Measurements from ENCODE around the gene SLC22A16. TPM values are rescaled to one million over a fixed set of nuclear protein-coding genes. Genes with fewer than 3 reads are reported as not detected.
A peak's percentile ranks its signal among the peaks of the same experiment; 100 is the strongest.

SLC22A16 gene
- total and polyA plus RNA-seq, 2 of the 8 experiments (the other 6 are each of a cell fraction or from before 2014, with no cell fraction given) = not detected

DNA sequence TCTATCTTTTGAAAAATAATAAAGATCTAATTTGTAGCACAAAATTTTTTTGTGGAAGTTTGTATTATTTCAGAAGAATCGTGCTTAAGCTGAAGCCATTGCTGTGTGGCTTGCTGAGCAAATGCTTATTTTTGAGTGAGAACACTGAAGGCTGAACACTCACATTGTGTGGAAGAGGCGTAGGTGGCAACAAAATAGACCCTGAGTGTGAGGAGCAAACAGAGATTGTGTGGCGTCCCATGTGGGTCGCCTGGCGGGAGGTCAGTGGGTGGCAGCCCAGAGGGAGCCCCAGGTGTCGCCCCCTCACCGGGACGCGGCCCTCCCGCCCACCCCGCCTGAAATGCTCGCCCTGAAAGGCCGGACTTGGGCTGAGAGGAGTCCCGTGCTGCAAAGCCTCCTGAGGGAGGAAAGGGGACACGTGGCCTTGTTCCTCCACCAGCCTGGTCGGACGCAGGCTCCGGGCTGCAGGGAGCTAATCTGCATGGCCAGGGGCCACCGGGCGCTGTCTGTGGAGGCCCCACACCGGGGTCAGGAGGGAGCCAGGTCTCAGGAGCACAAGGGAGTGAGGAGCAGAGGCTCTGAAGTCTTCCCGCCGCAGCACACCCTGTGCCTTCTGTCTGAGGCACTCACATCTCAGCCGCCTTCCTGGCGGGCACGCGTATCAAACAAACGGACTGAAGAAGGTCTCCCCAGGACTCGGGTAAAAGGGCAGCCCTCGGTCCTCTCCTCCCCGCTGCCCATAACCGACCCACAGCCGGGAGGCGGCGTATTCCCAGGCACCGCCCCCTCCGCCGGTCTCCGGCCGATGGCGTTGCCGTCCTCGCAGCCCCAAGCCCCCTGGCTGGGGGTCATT is 77.0 kb downstream of the SLC22A16 start:
- Histone ChIP-seq H3K18ac (ENCODE audit: extremely low read depth, low read length) (no peak overlapping the region; the same call in 1 of the 2 replicates), H2BK5ac (ENCODE audit: low read depth, low read length) (no peak overlapping the region), H3K23me2 (ENCODE audit: low read depth, low read length) (no peaks in the 10 kb centered on the region), H3K4me1 (replicated peaks in 1 of 4; ENCODE audit: control insufficient read depth in 3 of 4, insufficient read depth in 4 of 4, low read length in 3 of 4) (no peaks in the 10 kb centered on the region), H3K27me3 (replicated peaks in 1 of 4; ENCODE audit: control insufficient read depth in 3 of 4, extremely low read depth in 1 of 4, insufficient read depth in 3 of 4, low read length in 3 of 4) (no peaks in the 10 kb centered on the region), H3K9me3 (ENCODE audit: insufficient read depth in 2 of 2, low read depth in 1 of 2, low read length in 1 of 2) (no peaks in the 10 kb centered on the region), H3K79me1 (ENCODE audit: low read depth, low read length) (no peaks in the 10 kb centered on the region; the same call in 1 of the 2 replicates), H4K91ac (replicated peaks; ENCODE audit: insufficient read length, low read length) (no peak overlapping the region), H2BK15ac (ENCODE audit: low read length) (no peak overlapping the region), H3K9ac (replicated peaks in 1 of 4; ENCODE audit: extremely low read depth in 1 of 4, low read depth in 3 of 4, low read length in 3 of 4) (no peak overlapping the region), H4K20me1 (replicated peaks in 1 of 2; ENCODE audit: control insufficient read depth in 1 of 2, insufficient read depth in 2 of 2, low read length in 2 of 2) (no peaks in the 10 kb centered on the region), H4K8ac (ENCODE audit: extremely low read depth, insufficient read depth, low read length) (0 out of 2 replicates have a peak overlapping the region, but pooled peaks have one; percentile 29), H3K4me2 (ENCODE audit: insufficient read depth in 1 of 2, low read depth in 2 of 2, low read length in 2 of 2) (no peak overlapping the region), H3K4me3 (ENCODE audit: extremely low read depth in 1 of 4, insufficient read depth in 2 of 4, low read depth in 3 of 4, low read length in 4 of 4) (no peak overlapping the region), H2AK5ac (ENCODE audit: low read depth, low read length) (no peak overlapping the region), H3K79me2 (ENCODE audit: control insufficient read depth in 1 of 2, insufficient read depth in 2 of 2, low read length in 2 of 2) (no peaks in the 10 kb centered on the region), H3K4ac (replicated peaks; ENCODE audit: insufficient read length, low read depth, low read length) (no peak overlapping the region), H2AFZ (ENCODE audit: low read length) (0 out of 2 replicates have a peak overlapping the region, but pooled peaks have one; percentile 53), H3K56ac (replicated peaks; ENCODE audit: insufficient read length, low read depth, low read length) (no peak overlapping the region), H3K36me3 (ENCODE audit: control insufficient read depth in 2 of 4, insufficient read depth in 4 of 4, low read length in 3 of 4) (no peaks in the 10 kb centered on the region), H2BK120ac (replicated peaks; ENCODE audit: low read depth, low read length) (no peak overlapping the region), H2BK20ac (ENCODE audit: low read length) (no peak overlapping the region), H3K23ac (ENCODE audit: insufficient read length) (no peak overlapping the region), H2BK12ac (ENCODE audit: low read depth, low read length) (no peak overlapping the region), H4K5ac (ENCODE audit: insufficient read length, low read depth, low read length) (no peak overlapping the region), H3K14ac (ENCODE audit: insufficient read length) (no peak overlapping the region), H3K27ac (ENCODE audit: low read depth, low read length) (no peak overlapping the region)
- CTCF ChIA-PET (ENCODE audit: partially characterized antibody) = no interaction called here
- DNase-seq (ENCODE audit: low read depth in 1 of 2, low spot score in 2 of 2) (no peak), FAIRE-seq (no peak)
- 90% methylated on average over 41 of the region's 43 CpGs; no CpG with 5 or more reads in 1 of the 2 experiments for WGBS, 2 experiments (ENCODE audit: extremely low coverage in 1 of 2, insufficient coverage in 1 of 2, insufficient read length in 1 of 2, insufficient replicate concordance in 2 of 2, low coverage in 1 of 2, low lambda C conversion rate in 2 of 2, missing lambda C conversion rate in 1 of 2)
- POLR2A ChIA-PET (ENCODE audit: partially characterized antibody) = no interaction called here
- TF ChIP-seq CHD2 (IDR thresholded peaks at IDR 0.05; ENCODE audit: low read length) (no peak), CBX5 (IDR thresholded peaks at IDR 0.05; ENCODE audit: low read depth, low read length) (no peak), CTBP2 (IDR thresholded peaks at IDR 0.05; ENCODE audit: borderline replicate concordance, insufficient read depth, insufficient read length, low read length) (no peak), SP1 (IDR thresholded peaks at IDR 0.05; ENCODE audit: low read depth, low read length) (no peak), SIRT6 (IDR thresholded peaks at IDR 0.05; ENCODE audit: low read length) (no peak), CBX8 (IDR thresholded peaks at IDR 0.05; ENCODE audit: borderline replicate concordance, low read depth, low read length) (no peak), KDM4A (IDR thresholded peaks at IDR 0.05; ENCODE audit: low read depth, low read length, severe bottlenecking) (no peak), KDM5A (IDR thresholded peaks at IDR 0.05; ENCODE audit: low read length) (no peak), SIN3A (conservative IDR thresholded peaks at IDR 0.05 in 1 of 2, IDR thresholded peaks at IDR 0.05 in 1 of 2; ENCODE audit: low read depth in 1 of 2, low read length in 2 of 2) (no peak)
- TF ChIP-seq, protein P1, sequence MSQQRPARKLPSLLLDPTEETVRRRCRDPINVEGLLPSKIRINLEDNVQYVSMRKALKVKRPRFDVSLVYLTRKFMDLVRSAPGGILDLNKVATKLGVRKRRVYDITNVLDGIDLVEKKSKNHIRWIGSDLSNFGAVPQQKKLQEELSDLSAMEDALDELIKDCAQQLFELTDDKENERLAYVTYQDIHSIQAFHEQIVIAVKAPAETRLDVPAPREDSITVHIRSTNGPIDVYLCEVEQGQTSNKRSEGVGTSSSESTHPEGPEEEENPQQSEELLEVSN (IDR thresholded peaks at IDR 0.05) = no peak; the same call in 1 of the 2 replicates
